Subcutaneous abdominal adipose tissue (tissue), 5 donors: ENCODE measurements around the gene GNA12.
"Not testable (repeated sequence)": the region's sequence is repeated elsewhere in the genome, so short reads cannot be mapped to it uniquely, and the experiment has no call there.

Experiments used
- H3K27ac ChIP-seq: one replicate; pipeline ENCODE4 v1.7.0; 2013; ENCODE audit warnings: low read depth, mild to moderate bottlenecking, inconsistent platforms, low read length, moderate library complexity
- H3K27me3 ChIP-seq, 5 donors: one replicate each; pipeline ENCODE4 v1.7.0; 2013; ENCODE audit warnings: low read length in 5 of 5, inconsistent platforms in 1 of 5; ENCODE audit not compliant: control insufficient read depth in 5 of 5, insufficient read depth in 4 of 5
- H3K36me3 ChIP-seq, 5 donors: one replicate each; pipeline ENCODE4 v1.7.0; 2013; ENCODE audit warnings: low read length in 5 of 5; ENCODE audit not compliant: control insufficient read depth in 5 of 5, insufficient read depth in 5 of 5
- H3K4me1 ChIP-seq, 5 donors: one replicate each; pipeline ENCODE4 v1.7.0; 2013; ENCODE audit warnings: low read length in 5 of 5, mild to moderate bottlenecking in 3 of 5, moderate library complexity in 1 of 5; ENCODE audit not compliant: control insufficient read depth in 5 of 5, insufficient read depth in 5 of 5
- H3K4me3 ChIP-seq, 5 donors: one replicate each; pipeline ENCODE4 v1.7.0; 2013; ENCODE audit warnings: low read length in 5 of 5, low read depth in 1 of 5
- H3K9ac ChIP-seq, 5 donors: one replicate each; pipeline ENCODE4 v1.7.0; 2013; ENCODE audit warnings: low read length in 5 of 5, mild to moderate bottlenecking in 4 of 5, moderate library complexity in 3 of 5
- H3K9me3 ChIP-seq, 5 donors: one replicate each; pipeline ENCODE4 v1.7.0; 2013; ENCODE audit warnings: low read length in 5 of 5; ENCODE audit not compliant: control insufficient read depth in 5 of 5
- donor health status: healthy.
- donor health status: healthy.
- donor health status: healthy.
- donor health status: healthy.
- donor health status: healthy.

The GNA12 gene

GRCh38 chr7:2684501-2684900 lies 159.6 kb downstream of the GNA12 start:
- no peaks in the 10 kb centered on the region for H3K9me3 ChIP-seq
- peaks cover 27 to 38% (median 28%) of the 10 kb centered on the region in 5 donors for H3K27me3 ChIP-seq
- H3K9ac ChIP-seq: no peak overlapping the region
- H3K4me1 ChIP-seq: peaks cover 0 to 23% (median 21%) of the 10 kb centered on the region in 5 donors
- H3K27ac ChIP-seq: no peak overlapping the region
- H3K4me3 ChIP-seq: no peak overlapping the region
- H3K36me3 ChIP-seq: no peaks in the 10 kb centered on the region

GRCh38 chr7:2681929-2682799 lies 161.9 kb downstream of the GNA12 start:
- Histone ChIP-seq H3K9me3 (no peaks in the 10 kb centered on the region), H3K27me3 (peaks cover 7 to 17% (median 14%) of the 10 kb centered on the region in 5 donors), H3K4me3 (no peak overlapping the region), H3K36me3 (no peaks in the 10 kb centered on the region), H3K9ac (no peak overlapping the region), H3K27ac (no peak overlapping the region), H3K4me1 (peaks cover 0 to 3% (median 2%) of the 10 kb centered on the region in 5 donors)

GRCh38 chr7:2680792-2681490 lies 163.2 kb downstream of the GNA12 start:
- Histone ChIP-seq H3K9me3 (no peaks in the 10 kb centered on the region), H3K4me3 (no peak overlapping the region), H3K4me1 (peaks cover 0 to 3% (median 2%) of the 10 kb centered on the region in 5 donors), H3K27me3 (peaks cover 4 to 10% (median 7%) of the 10 kb centered on the region in 5 donors), H3K9ac (no peak overlapping the region), H3K27ac (no peak overlapping the region), H3K36me3 (no peaks in the 10 kb centered on the region)

- Histone ChIP-seq H3K9me3 (peaks cover 0 to 4% (median 0%) of the 10 kb centered on the region in 5 donors), H3K36me3 (no peaks in the 10 kb centered on the region), H3K4me1 (peaks cover 0 to 3% (median 2%) of the 10 kb centered on the region in 5 donors), H3K9ac (no peak overlapping the region), H3K27me3 (peaks cover 2 to 9% (median 6%) of the 10 kb centered on the region in 5 donors), H3K4me3 (no peak overlapping the region), H3K27ac (no peak overlapping the region)
These were observed 163.9 kb downstream of the GNA12 start for GRCh38 chr7:2680256-2680655.

GRCh38 chr7:2679135-2680127 lies 164.7 kb downstream of the GNA12 start:
- H3K27ac ChIP-seq, H3K4me1 ChIP-seq, H3K9ac ChIP-seq: not testable (repeated sequence)

GRCh38 chr7:2678454-2678853 lies 165.7 kb downstream of the GNA12 start:
- H3K27ac ChIP-seq, H3K9ac ChIP-seq, H3K4me1 ChIP-seq, H3K27me3 ChIP-seq, H3K9me3 ChIP-seq, H3K36me3 ChIP-seq, H3K4me3 ChIP-seq: not testable (repeated sequence)

More at GRCh38 chr7:2679135-2680127, 164.7 kb downstream of the GNA12 start:
- H3K4me3 ChIP-seq, H3K27me3 ChIP-seq, H3K9me3 ChIP-seq, H3K36me3 ChIP-seq: not testable (repeated sequence)
